ENCODE measurements around the gene TRIM72. TPM values are rescaled to one million over a fixed set of nuclear protein-coding genes. Genes with fewer than 3 reads are reported as not detected.

The TRIM72 gene
- total RNA-seq, 1 experiment from 2014 or later, result under 0.01 TPM

Other genes with a start within 250 kb of the TRIM72 start
- gene HSD3B7, start 228.9 kb upstream of the TRIM72 start, total RNA-seq (2014; rRNA removed; shearing (Covaris generic)), result 30.4 and 33.8 TPM in 2 replicates
- 0.26 and 3.5 TPM in 2 replicates for gene STX1B, start 203.5 kb upstream of the TRIM72 start, total RNA-seq (2014; rRNA removed; shearing (Covaris generic))
- 35.2 and 40.0 TPM in 2 replicates for gene STX4, start 180.6 kb upstream of the TRIM72 start, total RNA-seq (2014; rRNA removed; shearing (Covaris generic))
- gene ZNF668, start 139.9 kb upstream of the TRIM72 start, total RNA-seq (2014; rRNA removed; shearing (Covaris generic)), result 31.2 and 35.5 TPM in 2 replicates
- gene ZNF646, start 139.7 kb upstream of the TRIM72 start, total RNA-seq (2014; rRNA removed; shearing (Covaris generic)), result 10.3 and 11.5 TPM in 2 replicates
- gene PRSS53, start 125.2 kb upstream of the TRIM72 start, total RNA-seq (2014; rRNA removed; shearing (Covaris generic)), result 2.0 and 3.5 TPM in 2 replicates
- gene VKORC1, start 119.3 kb upstream of the TRIM72 start, total RNA-seq (2014; rRNA removed; shearing (Covaris generic)), result 137 and 164 TPM in 2 replicates
- 28.6 and 38.1 TPM in 2 replicates for gene BCKDK, start 105.7 kb upstream of the TRIM72 start, total RNA-seq (2014; rRNA removed; shearing (Covaris generic))
- 46.6 and 55.6 TPM in 2 replicates for gene KAT8, start 96.5 kb upstream of the TRIM72 start, total RNA-seq (2014; rRNA removed; shearing (Covaris generic))
- gene PRSS8, start 78.4 kb upstream of the TRIM72 start, total RNA-seq (2014; rRNA removed; shearing (Covaris generic)), result 2.9 and 4.2 TPM in 2 replicates
- gene PRSS36, start 64.1 kb upstream of the TRIM72 start, total RNA-seq (2014; rRNA removed; shearing (Covaris generic)), result 0.41 and 0.55 TPM in 2 replicates
- 14.4 and 26.9 TPM in 2 replicates for gene FUS, start 34.0 kb upstream of the TRIM72 start, total RNA-seq (2014; rRNA removed; shearing (Covaris generic))
- gene PYCARD, start 11.4 kb upstream of the TRIM72 start, total RNA-seq (2014; rRNA removed; shearing (Covaris generic)), result not detected in 2 replicates
- not detected in 2 replicates for gene PYDC1, start 3.0 kb downstream of the TRIM72 start, total RNA-seq (2014; rRNA removed; shearing (Covaris generic))
- 1.0 and 3.1 TPM in 2 replicates for gene ITGAM, start 45.9 kb downstream of the TRIM72 start, total RNA-seq (2014; rRNA removed; shearing (Covaris generic))
- 1.5 and 4.1 TPM in 2 replicates for gene ITGAX, start 141.1 kb downstream of the TRIM72 start, total RNA-seq (2014; rRNA removed; shearing (Covaris generic))
- not detected in 2 replicates for gene ITGAD, start 179.2 kb downstream of the TRIM72 start, total RNA-seq (2014; rRNA removed; shearing (Covaris generic))
- not detected in 2 replicates for gene COX6A2, start 214.2 kb downstream of the TRIM72 start, total RNA-seq (2014; rRNA removed; shearing (Covaris generic))
- gene ZNF843, start 228.7 kb downstream of the TRIM72 start, total RNA-seq (2014; rRNA removed; shearing (Covaris generic)), result not detected in 2 replicates
- gene ARMC5, start 245.4 kb downstream of the TRIM72 start, total RNA-seq (2014; rRNA removed; shearing (Covaris generic)), result 17.7 and 18.6 TPM in 2 replicates